Nephron (organoid): ENCODE measurements around the gene MGP.
A peak's percentile ranks its signal among the peaks of the same experiment; 100 is the strongest.

Experiments used
- H3K27ac Mint-ChIP-seq, 3 experiments: 2 replicates each; pipeline ENCODE4 v1.8.0; 2020; ENCODE audit warnings: mixed read lengths in 3 of 3, mild to moderate bottlenecking in 2 of 3, moderate library complexity in 1 of 3
- H3K27me3 Mint-ChIP-seq: 2 replicates; pipeline ENCODE4 v1.8.0; 2021; ENCODE audit warnings: low read depth, mild to moderate bottlenecking, moderate library complexity, mixed read lengths
- H3K36me3 Mint-ChIP-seq: 2 replicates; pipeline ENCODE4 v1.8.0; 2020; ENCODE audit warnings: low read depth, mixed read lengths
- H3K4me1 Mint-ChIP-seq: 2 replicates; pipeline ENCODE4 v1.8.0; 2020; ENCODE audit warnings: mixed read lengths
- H3K4me3 Mint-ChIP-seq, 3 experiments: 2 replicates each; pipeline ENCODE4 v1.8.0; 2020; ENCODE audit warnings: mild to moderate bottlenecking in 3 of 3, mixed read lengths in 3 of 3, moderate library complexity in 2 of 3
- H3K9me3 Mint-ChIP-seq: 2 replicates; pipeline ENCODE4 v1.8.0; 2020; ENCODE audit warnings: mixed read lengths
- TF ChIP-seq, protein P1 (sequence below), 3 experiments: fragments of 200-600 bp; sonication (generic); IDR thresholded peaks; one replicate each; pipeline ENCODE4 v1.5.0; 2021; ENCODE audit warnings: antibody characterized with exemption in 3 of 3; ENCODE audit not compliant: unreplicated experiment in 3 of 3

MGP gene

GRCh38 chr12:14893506-14894250 is 8.0 kb upstream of the MGP start:
- Mint-ChIP-seq H3K4me3 (peak overlapping the region in 2 of 3 experiments; percentile 8 to 57), H3K36me3 (no peaks in the 10 kb centered on the region), H3K4me1 (peaks cover 72% of the 10 kb centered on the region), H3K27ac (peak overlapping the region; percentile 99), H3K9me3 (no peaks in the 10 kb centered on the region), H3K27me3 (no peaks in the 10 kb centered on the region)
- TF ChIP-seq, protein P1, sequence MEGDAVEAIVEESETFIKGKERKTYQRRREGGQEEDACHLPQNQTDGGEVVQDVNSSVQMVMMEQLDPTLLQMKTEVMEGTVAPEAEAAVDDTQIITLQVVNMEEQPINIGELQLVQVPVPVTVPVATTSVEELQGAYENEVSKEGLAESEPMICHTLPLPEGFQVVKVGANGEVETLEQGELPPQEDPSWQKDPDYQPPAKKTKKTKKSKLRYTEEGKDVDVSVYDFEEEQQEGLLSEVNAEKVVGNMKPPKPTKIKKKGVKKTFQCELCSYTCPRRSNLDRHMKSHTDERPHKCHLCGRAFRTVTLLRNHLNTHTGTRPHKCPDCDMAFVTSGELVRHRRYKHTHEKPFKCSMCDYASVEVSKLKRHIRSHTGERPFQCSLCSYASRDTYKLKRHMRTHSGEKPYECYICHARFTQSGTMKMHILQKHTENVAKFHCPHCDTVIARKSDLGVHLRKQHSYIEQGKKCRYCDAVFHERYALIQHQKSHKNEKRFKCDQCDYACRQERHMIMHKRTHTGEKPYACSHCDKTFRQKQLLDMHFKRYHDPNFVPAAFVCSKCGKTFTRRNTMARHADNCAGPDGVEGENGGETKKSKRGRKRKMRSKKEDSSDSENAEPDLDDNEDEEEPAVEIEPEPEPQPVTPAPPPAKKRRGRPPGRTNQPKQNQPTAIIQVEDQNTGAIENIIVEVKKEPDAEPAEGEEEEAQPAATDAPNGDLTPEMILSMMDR (IDR thresholded peaks at IDR 0.05; ENCODE audit: unreplicated experiment in 3 of 3): no peak

DNA sequence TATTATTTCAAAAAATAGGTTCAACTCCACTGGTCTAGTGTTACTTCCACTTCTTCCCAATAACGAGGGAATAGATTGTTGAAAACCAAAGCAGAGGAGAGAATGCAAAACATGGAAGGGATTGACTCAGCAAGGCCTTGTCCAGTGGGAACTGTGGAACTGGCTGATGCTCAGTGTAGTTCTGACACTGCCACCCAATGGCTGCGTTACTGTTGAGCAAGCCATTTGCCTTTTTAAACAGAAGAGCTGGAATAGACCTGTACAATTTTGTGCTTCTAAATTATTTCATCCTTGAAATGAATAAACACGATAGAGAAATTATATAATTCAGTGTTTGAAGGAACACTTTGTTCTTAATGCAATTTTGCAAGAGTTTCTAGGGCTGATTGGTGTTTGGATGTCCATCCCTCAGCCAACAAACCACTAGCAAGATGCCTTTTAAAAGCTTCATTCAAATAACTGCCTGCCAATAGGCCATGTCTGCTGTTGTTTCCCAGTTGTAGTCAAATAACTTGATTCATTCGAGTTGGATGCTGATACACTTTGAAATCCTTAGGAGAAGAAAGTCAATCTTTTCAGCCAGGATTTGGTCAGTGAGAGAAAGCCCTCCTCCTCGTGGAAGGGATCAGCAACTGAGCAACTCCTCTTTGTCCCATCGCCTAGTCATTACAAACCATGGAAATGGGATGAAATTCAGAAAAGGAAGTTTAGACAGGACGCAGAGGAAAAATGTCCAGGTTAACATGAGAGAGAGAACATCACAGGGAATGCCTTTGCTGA is 7.3 kb upstream of the MGP start:
- peak overlapping the region; percentile 99 for H3K27ac Mint-ChIP-seq
- H3K9me3 Mint-ChIP-seq: no peaks in the 10 kb centered on the region
- H3K4me3 Mint-ChIP-seq: peak overlapping the region in 1 of 3 experiments; percentile 54
- no peaks in the 10 kb centered on the region for H3K36me3 Mint-ChIP-seq
- peaks cover 77% of the 10 kb centered on the region for H3K4me1 Mint-ChIP-seq
- H3K27me3 Mint-ChIP-seq: no peaks in the 10 kb centered on the region
- TF ChIP-seq, protein P1 (IDR thresholded peaks at IDR 0.05; ENCODE audit: unreplicated experiment in 3 of 3): peak in 1 of 3 experiments; percentile 17

GRCh38 chr12:14890701-14891100 is 5.0 kb upstream of the MGP start:
- H3K9me3 Mint-ChIP-seq: no peaks in the 10 kb centered on the region
- peak overlapping the region in 2 of 3 experiments; percentile 48 to 57 for H3K27ac Mint-ChIP-seq
- H3K4me1 Mint-ChIP-seq: peaks cover 79% of the 10 kb centered on the region
- H3K4me3 Mint-ChIP-seq: no peak overlapping the region
- no peaks in the 10 kb centered on the region for H3K27me3 Mint-ChIP-seq
- TF ChIP-seq, protein P1 (IDR thresholded peaks at IDR 0.05; ENCODE audit: unreplicated experiment in 3 of 3): no peak
- H3K36me3 Mint-ChIP-seq: no peaks in the 10 kb centered on the region

- Mint-ChIP-seq H3K27ac (peak overlapping the region in 2 of 3 experiments; percentile 77 to 92), H3K27me3 (no peaks in the 10 kb centered on the region), H3K4me3 (peak overlapping the region in 2 of 3 experiments; percentile 76 to 84), H3K36me3 (no peaks in the 10 kb centered on the region), H3K9me3 (no peaks in the 10 kb centered on the region), H3K4me1 (peaks cover 73% of the 10 kb centered on the region)
- TF ChIP-seq, protein P1 (IDR thresholded peaks at IDR 0.05; ENCODE audit: unreplicated experiment in 3 of 3): no peak
Measured at GRCh38 chr12:14886271-14886670, 617 bp upstream of the MGP start.

DNA sequence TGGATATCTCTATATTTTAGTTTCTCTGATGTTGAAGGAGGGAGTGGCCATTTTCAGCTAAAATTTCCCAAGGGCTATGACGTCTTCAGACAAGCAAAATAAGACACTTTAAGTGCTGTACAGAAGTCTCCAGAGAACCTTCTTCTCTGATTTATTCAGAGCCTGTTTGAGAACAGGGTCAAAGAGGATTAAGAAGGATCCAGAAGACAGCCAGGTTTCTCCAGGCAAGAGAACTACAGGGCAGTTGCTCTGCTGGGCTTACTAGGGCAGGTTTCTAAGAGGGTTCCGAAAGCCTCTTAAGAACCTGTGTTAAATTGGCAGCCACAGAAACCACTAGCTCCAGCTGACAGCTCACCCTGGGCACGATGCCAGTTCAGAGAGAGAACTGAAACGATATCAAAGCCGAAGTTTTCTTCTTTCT is 1.2 kb downstream of the MGP start:
- H3K27ac Mint-ChIP-seq: peak overlapping the region; percentile 88 to 95 (median 92)
- no peaks in the 10 kb centered on the region for H3K27me3 Mint-ChIP-seq
- H3K4me1 Mint-ChIP-seq: peaks cover 69% of the 10 kb centered on the region
- H3K9me3 Mint-ChIP-seq: no peaks in the 10 kb centered on the region
- H3K36me3 Mint-ChIP-seq: no peaks in the 10 kb centered on the region
- TF ChIP-seq, protein P1 (IDR thresholded peaks at IDR 0.05; ENCODE audit: unreplicated experiment in 3 of 3): no peak
- H3K4me3 Mint-ChIP-seq: peak overlapping the region in 2 of 3 experiments; percentile 83 to 89
